ENCODE data around the gene ACY1. TPM values are rescaled to one million over a fixed set of nuclear protein-coding genes. Genes with fewer than 3 reads are reported as not detected.

ACY1 gene
- total and polyA plus RNA-seq, 2 donors (not counting 3 experiments of a cell fraction or from before 2014, with no cell fraction given): 13.4 to 32.9 TPM

GRCh38 chr3:51945031-51945840, 38.1 kb upstream of the ACY1 start:
- no peak overlapping the region for H2AFZ ChIP-seq (ENCODE audit: low read depth, low read length)
- DNase-seq (ENCODE audit: low read depth, low spot score): no peak
- H4K20me1 ChIP-seq (replicated peaks; ENCODE audit: control insufficient read depth, extremely low read depth, insufficient read depth, low read length): no peaks in the 10 kb centered on the region
- BruUV-seq (replicated peaks): no TSS peak
- no peaks in the 10 kb centered on the region for H3K27me3 ChIP-seq (ENCODE audit: control insufficient read depth in 2 of 2, insufficient read depth in 2 of 2, low read length in 2 of 2)
- dilution Hi-C loops (cut with MboI; ENCODE audit: extremely low pct_ligation_motif_present, low sequenced_read_pairs) (no loop called here), intact Hi-C loops (cut with micrococcal nuclease) (loop anchor here (10.0 kb wide), 1 partner anchor 560 kb away; the partner anchor contains the start of gene MANF)
- FAIRE-seq: no peak
- no peak overlapping the region for H3K9ac ChIP-seq (replicated peaks; ENCODE audit: extremely low read depth, insufficient read depth, low read length)
- H3K9me3 ChIP-seq (replicated peaks; ENCODE audit: control insufficient read depth, insufficient read depth, low read length): no peaks in the 10 kb centered on the region
- no peak overlapping the region for H3K27ac ChIP-seq (ENCODE audit: insufficient read depth, low read depth, low read length)
- no peaks in the 10 kb centered on the region for H3K9me1 ChIP-seq (replicated peaks; ENCODE audit: control insufficient read depth, extremely low read depth, insufficient read depth, low read length)
- CTCF ChIA-PET: no interaction called here
- H3K79me2 ChIP-seq (ENCODE audit: control insufficient read depth, insufficient read depth, low read length): peaks cover 12% of the 10 kb centered on the region
- no peak for TF ChIP-seq FOS (IDR thresholded peaks at IDR 0.05; ENCODE audit: borderline replicate concordance, insufficient read depth, low read length)
- TF ChIP-seq GATA2 (IDR thresholded peaks at IDR 0.05; ENCODE audit: insufficient read depth, insufficient read length, low read depth, low read length): no peak
- TF ChIP-seq EZH2 (IDR thresholded peaks at IDR 0.05; ENCODE audit: borderline replicate concordance, low read depth, low read length, severe bottlenecking): no peak
- no peak for TF ChIP-seq JUN (IDR thresholded peaks at IDR 0.05; ENCODE audit: borderline replicate concordance, insufficient read depth, insufficient read length, low read depth)
- TF ChIP-seq POLR2AphosphoS5 (IDR thresholded peaks at IDR 0.05; ENCODE audit: insufficient read depth, low read depth, low read length): no peak
- TF ChIP-seq CTCF (IDR thresholded peaks at IDR 0.05; ENCODE audit: extremely low read depth in 1 of 2, insufficient read depth in 1 of 2, low read depth in 1 of 2, low read length in 2 of 2): no peak
- TF ChIP-seq POLR2A (IDR thresholded peaks at IDR 0.05; ENCODE audit: low read depth, low read length): no peak
- no peak for TF ChIP-seq MAX (IDR thresholded peaks at IDR 0.05; ENCODE audit: insufficient read depth, insufficient read length)
- TF ChIP-seq MYC (IDR thresholded peaks at IDR 0.05; ENCODE audit: low read depth, low read length): no peak
- no peak overlapping the region for H3K4me2 ChIP-seq (ENCODE audit: insufficient read depth, low read length)
- H3K4me3 ChIP-seq (replicated peaks in 1 of 3; ENCODE audit: insufficient read depth in 1 of 3, low read depth in 1 of 3, low read length in 3 of 3): no peak overlapping the region
- POLR2A ChIA-PET: interaction anchor here (0.5 kb wide), 1 partner anchor 48 kb away, joined by 3 read pairs; no protein-coding TSS in a partner anchor
- peaks cover 21% of the 10 kb centered on the region for H3K4me1 ChIP-seq (ENCODE audit: control insufficient read depth, extremely low read depth, insufficient read depth, low read length)
- no peaks in the 10 kb centered on the region for H3K36me3 ChIP-seq (ENCODE audit: control insufficient read depth in 2 of 2, extremely low read depth in 1 of 2, insufficient read depth in 2 of 2, low read length in 2 of 2)

Measured in endothelial cell of umbilical vein (primary cell).